Kidney (tissue), 14 donors: ENCODE data around the gene SLC48A1. TPM values are rescaled to one million over a fixed set of nuclear protein-coding genes. Genes with fewer than 3 reads are reported as not detected.
"Not testable (repeated sequence)": the region's sequence is repeated elsewhere in the genome, so short reads cannot be mapped to it uniquely, and the experiment has no call there.

ENCODE experiments used
- DNase-seq, 5 donors: peaks; one replicate each; pipeline ENCODE4 v3.0.0-alpha.2; 2013 to 2020
- FAIRE-seq: peaks from 2 replicates; lab custom pipeline; 2012; peaks lifted over from hg19 to GRCh38; lab: Jason Lieb, UNC
- H3K27ac ChIP-seq, 2 donors: one replicate each; pipeline ENCODE4 v1.7.0; 2013; ENCODE audit warnings: low read depth in 2 of 2, low read length in 2 of 2, inconsistent platforms in 1 of 2
- H3K27me3 ChIP-seq: one replicate; pipeline ENCODE4 v1.7.1; 2013; ENCODE audit warnings: low read length, inconsistent platforms; ENCODE audit not compliant: control insufficient read depth, insufficient read depth
- H3K36me3 ChIP-seq, 3 donors: one replicate each; pipeline versions ENCODE4 v1.7.0 to v1.7.1; 2013; ENCODE audit warnings: low read length in 3 of 3, control low read depth in 1 of 3, inconsistent platforms in 1 of 3; ENCODE audit not compliant: insufficient read depth in 3 of 3, control insufficient read depth in 2 of 3
- H3K4me1 ChIP-seq, 3 donors: one replicate each; pipeline versions ENCODE4 v1.7.0 to v1.7.1; 2013; ENCODE audit warnings: low read length in 3 of 3, inconsistent platforms in 1 of 3, low read depth in 1 of 3; ENCODE audit not compliant: control insufficient read depth in 2 of 3, insufficient read depth in 2 of 3
- H3K4me3 ChIP-seq, 3 donors: one replicate each; pipeline versions ENCODE4 v1.7.0 to v1.8.1; 2013; ENCODE audit warnings: low read length in 3 of 3, control low read depth in 1 of 3, inconsistent platforms in 1 of 3
- H3K9ac ChIP-seq, 3 donors: one replicate each; pipeline versions ENCODE4 v1.7.0 to v1.7.1; 2013; ENCODE audit warnings: low read length in 3 of 3, control low read depth in 1 of 3, inconsistent platforms in 1 of 3
- H3K9me3 ChIP-seq, 3 donors: one replicate each; pipeline versions ENCODE4 v1.7.0 to v1.7.1; 2013; ENCODE audit warnings: low read length in 3 of 3, control low read depth in 1 of 3, inconsistent platforms in 1 of 3; ENCODE audit not compliant: control insufficient read depth in 2 of 3, insufficient read depth in 1 of 3
- intact Hi-C: fragments of 100-400 bp; cut with DNase I; formaldehyde crosslinking; loops from one replicate; pipeline ENCODE4 v1.11.1; 2022
- polyA plus RNA-seq: library from polyadenylated mRNA; stranded (reverse); fragments of 350-450 nt; fragmentation: Illumina TruSeq; extraction: RNeasy Lipid Tissue Mini Kit (QIAGEN cat#74804); gene quantifications from one replicate; pipeline ENCODE4 v1.2.3, GENCODE V29; 2014; ENCODE audit warnings: low read depth, low replicate concordance; ENCODE audit not compliant: insufficient read depth
- total RNA-seq: library from RNA; stranded (reverse); fragmentation: NEBNext Ultra II Directional; extraction: Animal tissue kit (Norgen Biotek cat#: 25700); gene quantifications from one replicate; pipeline ENCODE4 v1.2.1, GENCODE V29; 2021
- TF ChIP-seq, protein P1 (sequence below): IDR thresholded peaks from 3 replicates; pipeline ENCODE4 v1.5.1; 2012; ENCODE audit warnings: mild to moderate bottlenecking, moderate library complexity, borderline replicate concordance; ENCODE audit not compliant: insufficient read depth; ENCODE audit errors: extremely low read depth
- donor health status: control.
- donor health status: control.
- donor health status: control.
- donor health status: control.
- donor health status: control.
- donor health status: DM: yes; HTN: yes; CAD: no.
- donor health status: Normal renal cell carcinoma (clear cell type).

SLC48A1 gene
- total and polyA plus RNA-seq, 2 donors from 2014 or later = 56.9 to 69.9 TPM

DNA sequence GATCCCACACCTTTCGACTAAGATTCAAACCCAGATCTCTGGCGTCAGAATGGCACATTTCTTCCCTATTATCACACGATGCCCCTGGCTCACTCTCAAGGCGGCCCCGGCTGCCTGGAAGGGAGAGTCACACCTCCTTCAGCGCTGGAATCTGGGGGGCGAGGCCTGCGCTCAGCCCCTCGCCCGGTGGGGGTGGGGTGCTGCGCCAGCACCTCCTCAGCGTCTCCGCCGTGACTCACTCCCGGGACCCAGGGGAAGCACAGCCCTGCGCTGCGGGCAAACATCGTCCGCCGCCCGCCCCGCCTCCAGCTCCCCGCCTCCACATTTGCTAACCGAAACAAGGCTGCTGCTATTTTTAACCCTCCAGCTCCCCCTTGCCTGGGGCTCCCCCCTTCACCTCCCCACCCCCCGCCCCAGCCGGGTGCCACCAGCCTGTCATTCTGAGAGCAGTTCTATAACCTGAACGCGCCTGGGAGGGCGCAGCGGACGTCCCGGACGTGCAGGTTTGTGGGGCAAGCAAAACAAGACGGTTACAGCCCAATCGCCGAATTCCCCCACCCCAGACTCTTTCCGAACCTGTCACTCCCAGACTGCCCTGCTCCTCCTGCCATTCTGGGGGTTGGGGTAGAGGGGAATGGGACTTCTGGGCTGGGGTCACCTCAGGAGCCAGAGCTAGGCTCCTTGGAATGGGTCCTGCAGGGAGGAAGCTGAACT, 39.9 kb downstream of the SLC48A1 start:
- Histone ChIP-seq H3K9me3 (no peaks in the 10 kb centered on the region), H3K9ac (peak overlapping the region in 2 of 3 donors; percentile 74 to 80), H3K27me3 (no peaks in the 10 kb centered on the region), H3K4me1 (peaks cover 7 to 76% (median 59%) of the 10 kb centered on the region in 3 donors), H3K27ac (peak overlapping the region; percentile 92 to 99), H3K36me3 (no peaks in the 10 kb centered on the region), H3K4me3 (peak overlapping the region; percentile 7 to 49 (median 48))
- FAIRE-seq (no peak), DNase-seq (peak; percentile 90 to 97 (median 92))
- TF ChIP-seq, protein P1, sequence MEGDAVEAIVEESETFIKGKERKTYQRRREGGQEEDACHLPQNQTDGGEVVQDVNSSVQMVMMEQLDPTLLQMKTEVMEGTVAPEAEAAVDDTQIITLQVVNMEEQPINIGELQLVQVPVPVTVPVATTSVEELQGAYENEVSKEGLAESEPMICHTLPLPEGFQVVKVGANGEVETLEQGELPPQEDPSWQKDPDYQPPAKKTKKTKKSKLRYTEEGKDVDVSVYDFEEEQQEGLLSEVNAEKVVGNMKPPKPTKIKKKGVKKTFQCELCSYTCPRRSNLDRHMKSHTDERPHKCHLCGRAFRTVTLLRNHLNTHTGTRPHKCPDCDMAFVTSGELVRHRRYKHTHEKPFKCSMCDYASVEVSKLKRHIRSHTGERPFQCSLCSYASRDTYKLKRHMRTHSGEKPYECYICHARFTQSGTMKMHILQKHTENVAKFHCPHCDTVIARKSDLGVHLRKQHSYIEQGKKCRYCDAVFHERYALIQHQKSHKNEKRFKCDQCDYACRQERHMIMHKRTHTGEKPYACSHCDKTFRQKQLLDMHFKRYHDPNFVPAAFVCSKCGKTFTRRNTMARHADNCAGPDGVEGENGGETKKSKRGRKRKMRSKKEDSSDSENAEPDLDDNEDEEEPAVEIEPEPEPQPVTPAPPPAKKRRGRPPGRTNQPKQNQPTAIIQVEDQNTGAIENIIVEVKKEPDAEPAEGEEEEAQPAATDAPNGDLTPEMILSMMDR = no peak
- intact Hi-C loops = no loop called here

DNA sequence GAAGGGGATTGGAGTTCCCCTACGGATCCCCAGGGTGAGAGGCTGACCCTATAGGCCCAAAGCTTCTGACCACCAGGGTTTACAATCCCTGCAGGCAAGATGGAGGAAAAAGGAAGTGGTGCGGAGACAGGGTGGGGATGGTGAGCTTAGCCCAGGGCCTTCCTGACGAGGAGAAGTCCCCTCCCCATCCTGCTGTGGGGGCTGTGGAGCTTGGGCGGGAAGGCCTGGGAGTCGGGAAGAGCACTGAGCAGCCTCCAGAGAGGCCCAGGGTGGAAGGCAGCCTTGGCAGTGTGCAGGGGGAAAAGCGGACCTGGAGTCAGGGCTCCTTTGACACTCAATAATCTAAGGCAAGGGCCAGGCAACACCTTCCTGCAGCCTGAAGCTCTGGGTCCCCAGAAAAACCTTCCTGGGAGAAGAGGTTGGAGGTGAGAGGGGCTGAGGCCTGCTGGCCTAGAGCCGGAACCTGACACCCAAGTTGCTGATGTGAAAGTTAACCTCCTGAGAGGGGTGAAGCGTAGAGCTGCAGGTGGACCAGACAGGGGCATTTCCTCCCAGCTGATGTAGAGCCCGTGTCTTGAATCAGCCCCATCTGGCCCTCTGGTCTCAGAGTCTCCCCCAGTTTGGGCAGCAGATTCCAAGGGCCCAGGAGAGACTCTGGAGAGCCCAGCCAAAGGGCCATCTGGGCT, 40.6 kb downstream of the SLC48A1 start:
- Histone ChIP-seq H3K4me1 (peaks cover 7 to 76% (median 61%) of the 10 kb centered on the region in 3 donors), H3K4me3 (peak overlapping the region in 2 of 3 donors; percentile 32 to 48), H3K36me3 (no peaks in the 10 kb centered on the region), H3K9ac (peak overlapping the region in 2 of 3 donors; percentile 72 to 80), H3K27ac (peak overlapping the region; percentile 92 to 99), H3K27me3 (no peaks in the 10 kb centered on the region), H3K9me3 (no peaks in the 10 kb centered on the region)
- FAIRE-seq = no peak
- DNase-seq = peak; percentile 38 to 78 (median 65)
- TF ChIP-seq, protein P1 = no peak
- intact Hi-C loops = no loop called here

DNA sequence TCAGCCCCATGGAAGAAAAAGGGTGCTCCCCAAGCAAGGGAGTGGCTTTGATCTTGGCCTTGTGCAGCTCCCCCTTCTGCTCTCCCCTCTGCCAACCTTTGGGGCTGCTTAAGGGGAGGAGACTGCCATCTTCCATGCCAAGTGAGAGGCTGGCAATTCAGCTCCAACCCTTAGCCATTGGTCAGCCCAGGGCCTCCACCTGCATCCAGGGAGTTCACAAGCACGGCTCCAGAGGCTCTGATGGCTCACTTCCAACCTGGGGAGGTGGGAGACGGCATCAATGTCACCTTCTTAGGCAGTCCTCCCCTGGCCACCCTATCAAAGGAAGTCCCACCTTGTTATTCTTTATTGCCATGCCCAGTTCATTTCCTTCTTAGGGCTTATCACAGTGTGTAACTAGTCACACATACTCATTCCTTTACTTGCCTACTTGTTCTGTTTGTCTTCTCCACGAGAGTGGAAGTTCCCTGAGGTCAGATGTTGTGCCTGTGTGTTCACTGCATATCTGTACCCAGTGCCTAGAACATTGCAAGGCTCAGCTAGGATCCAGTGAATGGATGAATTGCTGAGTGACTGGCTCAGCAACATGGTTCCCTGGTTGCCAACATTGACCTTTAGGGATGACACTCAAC, 41.6 kb downstream of the SLC48A1 start:
- Histone ChIP-seq H3K27ac (peak overlapping the region; percentile 92 to 99), H3K36me3 (no peaks in the 10 kb centered on the region), H3K4me3 (no peak overlapping the region), H3K9ac (peak overlapping the region in 1 of 3 donors; percentile 80), H3K27me3 (no peaks in the 10 kb centered on the region), H3K9me3 (no peaks in the 10 kb centered on the region), H3K4me1 (peaks cover 7 to 73% (median 59%) of the 10 kb centered on the region in 3 donors)
- TF ChIP-seq, protein P1 = no peak
- FAIRE-seq (no peak), DNase-seq (peak in 1 of 5 donors; percentile 53)
- intact Hi-C loops = no loop called here

DNA sequence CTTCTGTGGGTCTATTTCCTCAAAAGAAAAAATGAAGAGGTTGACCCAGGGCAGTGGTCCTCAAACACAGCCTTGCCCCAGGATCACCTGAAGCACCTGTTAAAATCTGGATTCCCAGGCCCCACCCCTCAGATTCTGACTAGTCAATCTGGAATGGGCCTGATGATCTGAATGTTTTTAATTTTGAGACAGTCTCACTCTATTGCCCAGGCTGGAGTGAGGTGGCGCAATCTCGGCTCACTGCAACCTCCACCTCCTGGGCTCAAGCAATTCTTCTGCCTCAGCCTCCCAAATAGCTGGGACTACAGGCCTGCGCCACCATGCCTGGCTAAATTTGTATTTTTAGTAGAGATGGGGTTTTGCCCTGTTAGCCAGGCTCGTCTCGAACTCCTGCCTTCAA, 42.4 kb downstream of the SLC48A1 start:
- H3K27me3 ChIP-seq, H3K9ac ChIP-seq, FAIRE-seq, H3K36me3 ChIP-seq, intact Hi-C loops, H3K9me3 ChIP-seq, H3K4me3 ChIP-seq: not testable (repeated sequence)
- Histone ChIP-seq H3K27ac (peak overlapping the region; percentile 12 to 99), H3K4me1 (peaks cover 7 to 68% (median 59%) of the 10 kb centered on the region in 3 donors)
- peak in 1 of 5 donors; percentile 52 for DNase-seq
